Esophagus muscularis mucosa (tissue), 3 donors: ENCODE measurements around the gene PCNX3.

Experiments
- POLR2AphosphoS5 ChIP-seq, 2 donors: sonication (generic); formaldehyde crosslinking; IDR thresholded peaks; one replicate each; pipeline ENCODE4 v1.6.1; 2017; ENCODE audit warnings: antibody characterized with exemption in 2 of 2
- TF ChIP-seq, protein P1 (sequence below), 3 experiments: fragments of 200-600 bp in 2 of 3; fragments of 450-650 bp in 1 of 3; sonication (generic) in 2 of 3; IDR thresholded peaks; one replicate each; pipeline ENCODE4 v1.5.1; 2017 to 2019; ENCODE audit warnings: antibody characterized with exemption in 3 of 3, mild to moderate bottlenecking in 2 of 3, moderate library complexity in 1 of 3

GRCh38 chr11:65646958-65647701 lies 31.6 kb downstream of the PCNX3 start:
- no peak for TF ChIP-seq POLR2AphosphoS5 (IDR thresholded peaks at IDR 0.05)
- TF ChIP-seq, protein P1, sequence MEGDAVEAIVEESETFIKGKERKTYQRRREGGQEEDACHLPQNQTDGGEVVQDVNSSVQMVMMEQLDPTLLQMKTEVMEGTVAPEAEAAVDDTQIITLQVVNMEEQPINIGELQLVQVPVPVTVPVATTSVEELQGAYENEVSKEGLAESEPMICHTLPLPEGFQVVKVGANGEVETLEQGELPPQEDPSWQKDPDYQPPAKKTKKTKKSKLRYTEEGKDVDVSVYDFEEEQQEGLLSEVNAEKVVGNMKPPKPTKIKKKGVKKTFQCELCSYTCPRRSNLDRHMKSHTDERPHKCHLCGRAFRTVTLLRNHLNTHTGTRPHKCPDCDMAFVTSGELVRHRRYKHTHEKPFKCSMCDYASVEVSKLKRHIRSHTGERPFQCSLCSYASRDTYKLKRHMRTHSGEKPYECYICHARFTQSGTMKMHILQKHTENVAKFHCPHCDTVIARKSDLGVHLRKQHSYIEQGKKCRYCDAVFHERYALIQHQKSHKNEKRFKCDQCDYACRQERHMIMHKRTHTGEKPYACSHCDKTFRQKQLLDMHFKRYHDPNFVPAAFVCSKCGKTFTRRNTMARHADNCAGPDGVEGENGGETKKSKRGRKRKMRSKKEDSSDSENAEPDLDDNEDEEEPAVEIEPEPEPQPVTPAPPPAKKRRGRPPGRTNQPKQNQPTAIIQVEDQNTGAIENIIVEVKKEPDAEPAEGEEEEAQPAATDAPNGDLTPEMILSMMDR (IDR thresholded peaks at IDR 0.05), result no peak
